HUES6 (cell line): ENCODE results near the gene DIP2C.
"Not testable (repeated sequence)": the region's sequence is repeated elsewhere in the genome, so short reads cannot be mapped to it uniquely, and the experiment has no call there.

Experiments
- H3K27ac ChIP-seq: 2 replicates; pipeline ENCODE4 v1.7.0; 2013; ENCODE audit warnings: low read depth, mild to moderate bottlenecking, low read length, inconsistent platforms
- H3K27me3 ChIP-seq: 2 replicates; pipeline ENCODE4 v1.6.1; 2013; ENCODE audit warnings: low read length; ENCODE audit not compliant: control insufficient read depth, insufficient read depth
- H3K36me3 ChIP-seq: 2 replicates; pipeline ENCODE4 v1.6.1; 2013; ENCODE audit warnings: low read length; ENCODE audit not compliant: control insufficient read depth, insufficient read depth
- H3K4me1 ChIP-seq: 2 replicates; pipeline ENCODE4 v1.6.1; 2013; ENCODE audit warnings: low read length; ENCODE audit not compliant: control insufficient read depth, insufficient read depth
- H3K4me3 ChIP-seq: 2 replicates; pipeline ENCODE4 v1.5.1; 2013; ENCODE audit warnings: low read depth, low read length
- H3K9ac ChIP-seq: one replicate; pipeline ENCODE4 v1.6.1; 2013; ENCODE audit warnings: mild to moderate bottlenecking, low read length
- H3K9me3 ChIP-seq: 2 replicates; pipeline ENCODE4 v1.6.1; 2013; ENCODE audit warnings: low read depth, low read length; ENCODE audit not compliant: control insufficient read depth, insufficient read depth

Gene DIP2C

GRCh38 chr10:722281-723060, 33.0 kb upstream of the DIP2C start:
- no peak overlapping the region for H3K27ac ChIP-seq
- H3K4me1 ChIP-seq = no peaks in the 10 kb centered on the region
- no peaks in the 10 kb centered on the region for H3K36me3 ChIP-seq
- H3K9ac ChIP-seq = no peak overlapping the region
- no peaks in the 10 kb centered on the region for H3K9me3 ChIP-seq
- H3K4me3 ChIP-seq = no peak overlapping the region
- H3K27me3 ChIP-seq = no peaks in the 10 kb centered on the region

- H3K9me3 ChIP-seq = peaks cover 19% of the 10 kb centered on the region
- H3K9ac ChIP-seq = no peak overlapping the region
- no peak overlapping the region for H3K27ac ChIP-seq
- no peaks in the 10 kb centered on the region for H3K4me1 ChIP-seq
- H3K4me3 ChIP-seq = no peak overlapping the region
- no peaks in the 10 kb centered on the region for H3K27me3 ChIP-seq
- no peaks in the 10 kb centered on the region for H3K36me3 ChIP-seq
These were observed 28.8 kb upstream of the DIP2C start for GRCh38 chr10:718143-718700.

- H3K36me3 ChIP-seq = no peaks in the 10 kb centered on the region
- no peak overlapping the region for H3K27ac ChIP-seq
- H3K9ac ChIP-seq = no peak overlapping the region
- no peaks in the 10 kb centered on the region for H3K27me3 ChIP-seq
- no peaks in the 10 kb centered on the region for H3K4me1 ChIP-seq
- H3K4me3 ChIP-seq = no peak overlapping the region
- peaks cover 24% of the 10 kb centered on the region for H3K9me3 ChIP-seq
These were observed 28.0 kb upstream of the DIP2C start for GRCh38 chr10:717458-717857.

- Histone ChIP-seq H3K4me1 (no peaks in the 10 kb centered on the region), H3K9me3 (peaks cover 24% of the 10 kb centered on the region), H3K27ac (no peak overlapping the region), H3K36me3 (no peaks in the 10 kb centered on the region), H3K4me3 (no peak overlapping the region), H3K9ac (no peak overlapping the region), H3K27me3 (no peaks in the 10 kb centered on the region)
These were observed 27.4 kb upstream of the DIP2C start for GRCh38 chr10:716821-717220.

GRCh38 chr10:714214-714613, 24.7 kb upstream of the DIP2C start:
- Histone ChIP-seq H3K9ac (no peak overlapping the region), H3K4me3 (no peak overlapping the region), H3K9me3 (peaks cover 24% of the 10 kb centered on the region), H3K27me3 (no peaks in the 10 kb centered on the region), H3K36me3 (no peaks in the 10 kb centered on the region), H3K27ac (no peak overlapping the region), H3K4me1 (no peaks in the 10 kb centered on the region)

- Histone ChIP-seq H3K27me3 (no peaks in the 10 kb centered on the region), H3K27ac (no peak overlapping the region), H3K9ac (no peak overlapping the region), H3K4me1 (no peaks in the 10 kb centered on the region), H3K36me3 (no peaks in the 10 kb centered on the region), H3K4me3 (no peak overlapping the region), H3K9me3 (peaks cover 24% of the 10 kb centered on the region)
These were observed 23.1 kb upstream of the DIP2C start for GRCh38 chr10:712575-712974.

GRCh38 chr10:712089-712488, 22.6 kb upstream of the DIP2C start:
- no peak overlapping the region for H3K27ac ChIP-seq

GRCh38 chr10:707861-708260, 18.4 kb upstream of the DIP2C start:
- H3K9ac ChIP-seq = no peak overlapping the region
- H3K4me1 ChIP-seq = no peaks in the 10 kb centered on the region

More at GRCh38 chr10:712089-712488, 22.6 kb upstream of the DIP2C start:
- H3K36me3 ChIP-seq = no peaks in the 10 kb centered on the region
- no peak overlapping the region for H3K4me3 ChIP-seq
- peaks cover 24% of the 10 kb centered on the region for H3K9me3 ChIP-seq
- no peaks in the 10 kb centered on the region for H3K4me1 ChIP-seq
- H3K9ac ChIP-seq = no peak overlapping the region
- no peaks in the 10 kb centered on the region for H3K27me3 ChIP-seq

GRCh38 chr10:707456-707855, 18.0 kb upstream of the DIP2C start:
- H3K27me3 ChIP-seq = no peaks in the 10 kb centered on the region; the same call in 1 of the 2 replicates
- H3K9ac ChIP-seq = no peak overlapping the region
- no peaks in the 10 kb centered on the region for H3K36me3 ChIP-seq
- H3K27ac ChIP-seq = no peak overlapping the region
- H3K9me3 ChIP-seq = no peaks in the 10 kb centered on the region; the same call in 1 of the 2 replicates
- H3K4me1 ChIP-seq = no peaks in the 10 kb centered on the region
- no peak overlapping the region for H3K4me3 ChIP-seq

More at GRCh38 chr10:707861-708260, 18.4 kb upstream of the DIP2C start:
- Histone ChIP-seq H3K27ac (no peak overlapping the region), H3K4me3 (no peak overlapping the region), H3K36me3 (no peaks in the 10 kb centered on the region), H3K27me3 (no peaks in the 10 kb centered on the region; the same call in 1 of the 2 replicates), H3K9me3 (peaks cover 2% of the 10 kb centered on the region)

GRCh38 chr10:703118-703517, 13.7 kb upstream of the DIP2C start:
- H3K27me3 ChIP-seq = peaks cover 5% of the 10 kb centered on the region; the same call in 1 of the 2 replicates
- no peaks in the 10 kb centered on the region for H3K9me3 ChIP-seq
- H3K4me3 ChIP-seq = no peak overlapping the region
- H3K36me3 ChIP-seq = no peaks in the 10 kb centered on the region
- H3K4me1 ChIP-seq = no peaks in the 10 kb centered on the region
- no peak overlapping the region for H3K9ac ChIP-seq
- no peak overlapping the region for H3K27ac ChIP-seq

- not testable (repeated sequence) for H3K9me3 ChIP-seq, H3K27ac ChIP-seq, H3K36me3 ChIP-seq, H3K27me3 ChIP-seq, H3K4me1 ChIP-seq, H3K9ac ChIP-seq, H3K4me3 ChIP-seq
These were observed 10.7 kb upstream of the DIP2C start for GRCh38 chr10:700183-700582.
